Caki2 (cell line): ENCODE measurements around the gene RMC1. TPM values are rescaled to one million over a fixed set of nuclear protein-coding genes. Genes with fewer than 3 reads are reported as not detected.
"Not testable (repeated sequence)": the region's sequence is repeated elsewhere in the genome, so short reads cannot be mapped to it uniquely, and the experiment has no call there.

Experiments used
- DNase-seq: peaks from one replicate; pipeline ENCODE4 v3.0.0-alpha.2; 2015; ENCODE audit warnings: low read depth
- in situ Hi-C: cut with HindIII; loops from 2 replicates; pipeline ENCODE4 v1.10.0; 2016; ENCODE audit warnings: low sequenced_read_pairs, low pct_unique_long_range_greater_than_20kb, mixed read lengths
- total RNA-seq: library from RNA; depleted of rRNA; stranded (reverse); fragments of >200 nt; shearing (Covaris generic); gene quantifications from 2 replicates; pipeline ENCODE4 v1.2.3, GENCODE V29; 2014; ENCODE audit warnings: low replicate concordance; rRNA removed

The RMC1 gene
- total RNA-seq = 10.8 and 31.7 TPM in 2 replicates

DNA sequence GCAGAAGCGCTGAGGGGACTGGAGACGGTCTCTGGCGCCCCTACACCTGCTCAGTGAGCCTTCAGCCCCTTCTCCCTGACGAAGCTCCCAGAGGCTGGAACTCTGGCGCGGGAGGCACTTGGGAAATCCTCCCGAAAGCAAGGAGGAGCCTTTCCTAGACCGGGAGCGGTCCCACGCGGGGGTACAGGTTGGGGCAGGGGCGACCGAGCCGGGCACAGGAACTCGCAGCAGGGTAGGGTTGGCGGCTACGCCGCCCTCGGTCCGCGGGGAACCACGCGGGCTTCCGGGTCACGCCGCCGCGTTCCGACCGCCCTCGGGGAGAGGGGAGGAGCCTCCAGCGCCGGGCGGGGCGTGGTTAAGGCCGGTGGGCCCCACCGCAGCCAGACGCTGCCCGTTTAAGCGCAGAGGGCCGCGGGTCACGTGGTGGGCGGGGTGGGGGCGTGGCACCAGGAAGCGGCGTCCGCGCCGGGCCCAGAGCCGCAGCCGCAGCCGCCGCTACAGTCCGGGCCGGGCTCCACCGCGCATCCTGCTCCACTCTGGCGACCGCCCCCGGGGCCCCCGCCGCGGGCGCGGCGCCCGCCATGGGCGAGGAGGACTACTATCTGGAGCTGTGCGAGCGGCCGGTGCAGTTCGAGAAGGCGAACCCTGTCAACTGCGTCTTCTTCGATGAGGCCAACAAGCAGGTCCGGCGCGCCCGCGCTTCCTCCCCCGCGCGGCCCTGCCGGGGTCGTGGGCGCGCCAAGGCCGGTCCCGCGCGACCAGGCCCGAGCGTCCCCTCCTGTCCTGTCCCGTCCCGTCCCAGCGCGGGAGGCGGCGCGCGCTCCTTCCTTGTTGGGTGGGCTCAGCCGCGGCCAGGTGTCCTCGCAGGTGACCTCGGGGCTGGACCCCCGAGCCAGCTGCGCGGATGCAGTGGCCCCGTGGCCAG is at the start of gene RMC1:
RMC1 (plus strand) TSS at position 474 of the 925 bp plus-strand sequence; CDS start at position 582, 108 bp downstream.
- in situ Hi-C loops = no loop called here

DNA sequence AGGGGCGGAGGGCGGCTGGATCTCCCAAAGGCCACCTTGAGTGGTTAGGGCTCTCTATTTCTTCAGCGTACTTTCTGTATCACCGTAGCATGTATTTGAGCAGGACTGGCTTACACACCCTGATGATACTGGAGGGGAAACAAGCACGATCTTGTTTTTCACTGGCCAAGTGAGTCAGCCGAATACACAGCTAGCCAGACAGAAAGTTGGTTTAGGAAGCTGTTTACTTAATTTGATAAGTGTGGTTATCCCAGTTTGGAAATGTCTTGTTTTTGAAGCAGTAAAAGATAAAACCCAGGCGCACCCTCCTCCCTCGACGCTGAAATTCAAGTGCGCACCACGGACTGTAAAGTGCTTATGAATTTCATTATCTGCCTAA is 49.6 kb upstream of the RMC1 start:
- DNase-seq = no peak
- in situ Hi-C loops = no loop called here

More for the DNA sequence above, at the start of gene RMC1:
- DNase-seq = peak; percentile 84

DNA sequence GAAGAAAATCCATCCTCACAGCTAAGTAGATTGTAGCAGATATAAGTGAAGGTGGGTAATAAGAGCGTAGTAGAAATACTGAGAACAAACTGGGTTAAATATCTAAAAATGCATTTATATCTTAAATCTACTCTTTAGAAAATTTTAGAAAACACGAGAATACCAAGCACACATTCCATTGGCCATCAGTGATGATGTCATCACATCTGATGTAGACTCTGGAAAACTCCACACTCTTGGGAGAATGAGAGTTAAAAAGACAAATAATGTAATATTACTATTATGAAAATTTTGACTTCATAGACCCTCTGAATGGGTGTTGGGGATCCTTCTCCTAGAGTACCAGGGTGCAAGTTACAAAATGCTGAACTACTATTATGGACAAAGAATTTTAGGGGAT is 46.5 kb upstream of the RMC1 start:
- in situ Hi-C loops = no loop called here
- no peak for DNase-seq

DNA sequence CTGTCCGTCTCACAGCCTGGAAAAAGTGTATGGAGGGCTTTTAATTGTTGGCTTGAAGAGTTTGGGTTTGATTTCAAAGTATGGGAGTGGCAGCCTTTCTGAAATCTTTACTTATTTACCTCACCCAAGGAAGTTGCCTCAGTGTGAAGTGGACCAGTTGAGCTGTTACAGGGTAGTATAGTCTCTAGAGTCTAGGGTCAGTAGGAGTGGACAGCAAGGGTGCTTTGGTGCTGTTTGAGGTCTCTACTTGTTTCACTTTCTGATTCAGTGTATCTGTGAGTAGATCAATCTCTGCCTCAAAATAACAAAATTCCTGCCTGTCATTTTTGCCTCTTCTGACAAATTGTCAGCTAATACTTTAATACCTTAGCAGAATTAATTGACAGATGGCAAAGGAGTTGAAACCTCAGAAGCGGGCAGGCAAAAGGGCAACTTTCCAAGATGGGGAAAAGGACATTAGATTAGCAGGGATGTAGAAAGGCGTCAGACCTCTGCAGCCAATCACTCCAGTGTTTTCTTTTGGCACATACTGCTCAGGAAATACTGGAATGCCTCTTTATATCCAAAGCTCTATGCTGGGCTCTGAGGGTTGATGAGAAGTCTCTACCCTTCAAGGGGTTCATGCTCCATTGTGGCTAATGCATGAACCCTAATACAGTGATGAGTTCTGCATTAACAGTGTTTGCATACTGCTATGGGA is 44.3 kb upstream of the RMC1 start:
- in situ Hi-C loops = no loop called here
- no peak for DNase-seq

DNA sequence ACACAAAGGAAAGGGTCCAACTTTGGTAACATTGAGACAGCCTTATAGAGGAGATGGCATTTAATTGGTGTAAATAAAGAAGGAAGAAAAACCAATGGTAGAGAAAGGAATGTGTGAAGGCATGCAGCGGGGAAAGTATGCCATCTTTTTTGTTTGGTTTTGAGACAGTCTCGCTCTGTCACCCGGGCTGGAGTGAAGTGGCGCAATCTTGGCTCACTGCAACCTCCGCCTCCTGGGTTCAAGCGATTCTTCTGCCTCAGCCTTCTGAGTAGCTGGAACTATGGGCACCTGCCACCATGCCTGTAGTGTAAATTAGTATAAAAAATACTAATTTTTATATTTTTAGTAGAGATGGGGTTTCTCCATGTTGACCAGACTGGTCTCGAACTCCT is 43.8 kb upstream of the RMC1 start:
- in situ Hi-C loops = no loop called here
- DNase-seq = no peak

DNA sequence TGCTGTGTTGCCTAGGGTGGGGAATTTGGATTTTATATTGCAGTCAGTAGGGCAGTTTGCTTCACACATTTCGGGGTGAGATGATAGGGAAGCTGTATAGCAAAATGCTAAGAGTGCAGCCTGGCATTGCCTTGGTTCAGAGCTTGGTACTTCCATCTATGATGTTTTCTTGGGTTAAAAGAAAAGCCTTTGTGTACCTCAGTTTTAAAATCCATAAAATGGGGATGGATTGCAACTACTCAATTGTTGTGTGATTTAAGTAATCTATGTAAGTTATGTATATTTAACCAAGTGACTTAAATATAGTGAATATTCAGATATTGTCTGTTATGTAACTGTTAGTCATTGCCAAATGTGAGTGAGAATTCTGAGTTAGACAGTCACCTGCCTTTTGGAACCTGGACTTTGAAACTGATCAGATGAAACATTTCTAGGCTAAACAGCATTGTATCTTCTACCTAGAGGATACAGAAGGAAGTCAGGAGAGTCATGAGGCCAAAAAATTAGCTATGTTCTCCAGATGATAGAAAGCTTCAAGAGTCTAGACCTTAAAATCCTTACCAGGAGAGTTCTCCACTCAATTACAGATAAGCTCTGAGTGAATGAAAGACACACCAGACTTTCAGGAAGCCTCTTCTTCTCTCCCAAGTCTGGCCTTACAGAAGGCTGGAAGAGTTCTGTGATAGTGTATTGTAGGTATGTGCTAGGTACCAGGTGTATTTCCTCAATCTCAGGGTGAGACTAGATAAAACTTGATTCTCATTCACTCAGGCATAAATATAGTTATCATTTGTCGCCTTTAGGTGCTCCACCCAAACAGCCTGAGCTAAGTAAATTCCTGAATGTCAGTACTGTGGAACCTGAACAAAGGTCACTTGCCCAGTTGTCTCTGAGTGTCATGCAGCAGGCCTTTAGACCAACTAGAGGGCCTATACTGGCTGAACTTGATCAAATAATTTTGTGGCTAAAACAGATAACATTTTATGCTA is 42.7 kb upstream of the RMC1 start:
- in situ Hi-C loops = no loop called here
- peak; percentile 22 for DNase-seq

DNA sequence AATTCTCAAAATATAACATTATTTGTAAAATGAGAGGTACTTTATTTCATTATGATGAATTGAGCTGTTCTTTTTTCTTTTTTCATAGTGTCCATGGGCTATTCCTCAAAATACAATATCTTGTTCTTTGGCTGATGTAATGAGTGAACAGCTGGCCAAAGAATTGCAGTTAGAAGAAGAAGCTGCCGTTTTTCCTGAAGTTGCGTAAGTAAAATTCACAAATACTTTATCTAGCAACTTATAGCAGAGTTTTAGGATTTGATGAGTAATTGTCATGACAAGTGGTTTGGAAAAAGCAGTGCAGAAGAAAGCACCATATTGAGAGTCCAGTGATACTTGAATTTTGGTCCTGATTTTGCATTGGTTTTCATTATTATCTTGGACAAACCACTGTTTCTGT is 40.4 kb upstream of the RMC1 start:
- no peak for DNase-seq
- in situ Hi-C loops = no loop called here

DNA sequence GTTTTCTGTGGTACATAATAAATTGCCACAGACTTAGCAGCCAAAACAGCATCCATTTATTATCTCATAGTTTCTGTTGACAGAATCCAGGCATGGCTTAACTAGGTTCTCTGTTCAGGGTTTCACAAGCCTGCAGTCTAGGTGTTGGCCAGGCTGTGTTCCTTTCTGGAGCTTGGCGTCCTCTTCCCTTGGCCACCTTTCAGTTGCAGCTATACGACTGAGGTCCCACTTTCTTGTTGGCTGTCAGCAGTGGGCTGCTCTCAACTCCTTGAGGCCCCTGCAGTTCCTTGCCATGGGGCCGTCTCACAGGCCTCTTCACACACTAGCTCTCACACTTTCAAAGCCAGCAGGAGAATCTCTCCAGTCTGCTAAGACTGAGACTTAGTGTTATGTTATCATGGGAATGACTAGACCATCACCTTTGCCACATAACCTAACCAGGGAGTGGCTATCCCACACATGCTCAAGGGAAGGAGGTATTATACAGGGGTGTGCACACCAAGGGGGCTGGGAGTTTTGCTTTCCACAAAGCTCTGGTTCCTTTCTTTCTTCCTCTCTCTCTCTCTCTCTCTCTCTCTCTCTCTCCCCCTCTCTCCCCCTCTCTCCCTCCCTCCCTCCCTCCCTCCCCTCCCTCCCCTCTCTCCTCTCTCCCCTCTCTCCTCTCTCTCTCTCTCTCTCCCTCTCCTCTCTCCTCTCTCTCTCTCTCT is 34.4 kb upstream of the RMC1 start:
- in situ Hi-C loops = no loop called here
- DNase-seq = no peak

DNA sequence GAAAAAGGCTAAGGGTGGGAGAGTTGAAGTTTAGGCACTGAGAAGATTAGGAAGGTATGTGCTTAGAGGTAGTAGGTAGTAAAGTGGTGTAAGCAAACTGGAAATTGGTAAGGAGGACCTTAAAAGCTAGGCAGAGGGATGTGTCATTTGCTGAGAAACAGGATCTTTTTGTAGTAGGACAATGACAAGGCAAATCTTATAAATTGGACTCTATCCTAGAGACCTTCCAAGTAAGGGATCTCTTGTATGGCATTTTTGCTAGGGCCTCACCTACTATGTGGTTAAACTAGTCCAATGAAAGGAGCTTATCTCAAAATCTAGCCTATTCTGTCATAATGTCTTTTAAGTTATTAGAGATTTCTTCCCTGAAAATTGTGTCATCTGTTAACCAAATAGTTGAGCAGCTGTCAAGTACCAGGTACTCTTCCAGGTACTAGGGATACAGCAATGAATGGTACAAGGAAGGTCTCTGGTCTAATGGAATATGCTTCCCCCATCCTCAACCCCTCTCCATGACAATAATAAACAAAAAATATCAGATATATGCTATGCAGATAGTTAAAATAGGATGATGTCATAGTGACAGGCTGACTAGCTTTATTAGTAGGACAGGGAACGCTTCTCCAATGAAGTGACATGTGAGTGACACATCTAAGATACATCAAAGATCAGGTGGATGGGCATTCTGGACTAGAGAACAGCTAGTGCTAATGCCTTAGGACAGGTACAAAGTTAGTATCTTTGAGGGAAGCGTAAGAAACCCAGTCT is 32.5 kb upstream of the RMC1 start:
- DNase-seq = no peak
- in situ Hi-C loops = no loop called here

DNA sequence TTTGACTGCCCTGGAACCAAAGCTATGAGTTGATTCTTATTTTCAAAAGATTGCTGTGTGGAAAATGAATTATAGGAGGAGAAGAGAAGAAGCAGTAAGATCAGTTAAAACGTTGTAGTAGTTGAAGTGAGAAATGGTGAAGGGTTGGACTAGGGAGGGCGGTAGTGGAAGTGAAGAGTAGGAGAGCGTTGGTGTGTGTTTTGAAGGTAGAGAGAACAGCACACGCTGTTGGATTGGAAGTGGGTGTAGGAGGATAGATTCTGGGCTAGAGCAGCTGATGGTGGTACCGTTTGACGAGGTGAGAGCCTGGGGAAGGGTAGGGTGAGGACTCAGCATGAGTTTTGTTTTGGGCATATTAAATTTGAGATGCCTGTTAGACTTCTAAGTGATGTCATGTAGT is 31.8 kb upstream of the RMC1 start:
- in situ Hi-C loops = no loop called here
- no peak for DNase-seq

DNA sequence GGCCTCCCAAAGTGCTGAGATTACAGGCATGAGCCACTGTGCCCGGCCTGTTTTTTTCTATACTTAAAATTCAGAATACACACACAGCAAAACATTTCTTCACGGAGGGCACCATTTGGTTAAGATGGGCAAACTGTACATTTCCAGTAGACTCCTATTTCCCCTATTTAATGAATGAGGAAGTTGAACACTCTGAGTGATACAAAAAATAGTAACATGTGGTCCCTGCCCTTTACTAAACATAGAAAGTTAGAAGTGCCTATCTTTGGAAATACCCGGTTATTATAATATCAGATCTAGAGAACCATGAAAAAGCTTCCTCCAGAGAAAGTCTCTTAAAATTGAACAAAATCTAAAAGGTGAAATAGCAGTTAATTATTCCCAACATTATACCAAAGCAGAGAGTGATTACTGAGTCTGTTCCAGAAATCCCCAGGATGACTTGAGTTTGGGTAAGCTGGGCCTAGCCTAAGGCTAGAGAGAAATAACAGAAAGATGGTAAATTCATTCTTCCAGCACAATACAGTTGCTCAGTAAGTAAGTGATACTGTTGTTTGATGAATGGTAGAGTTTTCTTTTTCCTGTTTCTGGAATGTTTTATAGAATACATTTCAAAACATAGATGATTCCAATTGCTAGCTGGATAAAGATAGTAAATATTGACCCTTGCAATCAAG is 23.3 kb upstream of the RMC1 start:
- in situ Hi-C loops = no loop called here
- no peak for DNase-seq

DNA sequence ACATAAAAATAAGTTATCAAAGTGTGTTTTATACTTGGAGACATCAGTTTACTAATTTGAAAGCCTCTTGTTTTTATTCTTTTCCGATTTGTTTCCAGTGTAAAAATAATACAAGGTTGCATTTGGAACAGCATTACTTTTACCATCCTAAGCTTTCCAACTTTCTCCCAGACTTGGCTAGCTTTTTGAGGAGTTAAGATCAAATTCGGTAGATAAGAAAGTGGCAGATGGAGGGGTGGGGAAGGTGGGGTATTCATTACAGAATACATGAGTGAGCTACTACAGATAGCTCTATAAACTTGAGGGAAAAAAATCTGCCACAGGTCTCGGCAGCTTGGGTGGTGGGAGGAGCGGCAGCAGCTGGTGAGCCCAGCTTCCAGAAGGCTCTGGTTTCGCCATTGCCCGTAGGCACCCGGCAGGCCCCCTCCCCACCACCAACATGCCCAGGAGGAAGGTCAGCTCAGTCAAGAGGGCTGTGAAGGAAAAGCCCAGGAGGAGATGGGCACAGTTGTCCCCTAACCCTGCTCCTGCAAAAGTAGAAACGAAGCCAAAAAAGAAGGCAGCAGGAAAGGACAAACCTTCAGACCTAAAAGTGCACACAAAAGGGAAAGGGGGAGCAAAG is 18.6 kb upstream of the RMC1 start:
- in situ Hi-C loops = no loop called here
- no peak for DNase-seq

DNA sequence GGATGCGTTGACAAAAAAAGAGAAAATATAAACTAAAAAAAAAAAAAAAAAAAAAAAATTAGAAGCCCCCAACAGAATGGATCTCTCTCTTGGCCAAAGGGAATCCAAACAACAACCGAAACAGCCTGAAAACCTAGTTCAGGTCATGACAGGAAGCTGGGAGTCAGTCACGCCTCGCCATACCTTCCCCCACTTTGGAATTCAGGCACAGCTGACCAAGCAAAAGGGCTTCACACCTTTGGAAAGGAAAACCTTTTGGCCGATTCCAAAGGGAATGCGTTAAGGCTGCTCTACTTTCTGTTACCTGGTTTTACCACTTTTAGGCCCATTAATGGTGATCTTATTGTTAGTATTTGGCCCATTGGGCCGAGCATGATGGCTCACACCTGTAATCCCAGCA is 17.9 kb upstream of the RMC1 start:
- no peak for DNase-seq
- in situ Hi-C loops = no loop called here

DNA sequence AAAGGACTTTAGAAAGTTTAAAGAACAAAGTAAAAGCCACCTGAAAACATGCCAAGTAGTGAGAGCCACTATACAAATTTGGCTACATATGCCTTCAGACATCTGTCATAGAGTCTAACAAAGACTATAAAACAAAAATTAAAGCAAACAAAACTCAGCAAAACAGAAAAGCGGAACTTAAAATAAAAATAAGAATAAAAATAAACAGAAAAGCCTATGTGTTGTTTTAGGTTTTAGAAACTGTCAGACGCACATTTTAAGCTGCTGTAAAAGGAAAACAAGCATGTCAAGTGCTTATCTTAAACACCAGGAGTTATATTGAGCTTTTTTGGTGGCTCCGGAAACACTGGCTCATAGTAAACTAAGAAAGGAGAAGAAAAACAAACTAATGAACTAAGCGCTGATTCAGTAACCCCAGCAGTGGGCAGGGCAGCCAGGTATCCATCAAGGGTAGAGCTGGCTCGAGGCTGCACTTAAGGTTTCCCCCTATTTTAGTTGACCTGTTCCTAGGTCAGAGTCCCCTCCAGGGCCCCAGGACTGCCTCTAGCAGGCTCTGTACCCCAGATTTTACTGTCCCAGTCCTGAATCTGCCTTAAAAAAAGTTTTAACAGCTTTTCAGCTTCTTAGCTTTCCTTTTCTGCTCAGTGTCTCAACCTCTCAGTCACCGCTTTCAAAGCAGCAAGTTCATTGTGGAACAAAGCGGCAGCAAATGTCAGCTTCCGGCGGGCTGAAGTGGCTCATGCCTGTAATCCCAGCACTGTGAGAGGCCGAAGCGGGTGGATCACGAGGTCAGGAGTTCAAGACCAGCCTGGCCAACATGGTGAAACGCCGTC is 15.4 kb upstream of the RMC1 start:
- DNase-seq = no peak

DNA sequence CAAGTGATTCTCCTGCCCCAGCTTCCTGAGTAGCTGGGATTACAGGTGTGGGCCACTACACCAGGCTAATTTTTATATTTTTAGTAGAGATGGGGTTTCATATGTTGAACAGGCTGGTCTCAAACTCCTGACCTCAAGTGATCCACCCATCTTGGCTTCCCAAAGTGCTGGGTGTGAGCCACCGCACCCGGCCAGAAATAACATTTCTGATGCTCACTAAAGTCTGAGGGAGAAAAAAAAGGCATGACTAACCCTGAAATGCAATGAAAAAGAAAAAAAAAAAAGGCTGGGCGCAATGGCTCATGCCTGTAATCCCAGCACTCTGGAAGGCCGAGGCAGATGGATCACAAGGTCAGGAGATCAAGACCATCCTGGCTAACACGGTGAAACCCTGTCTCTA is 13.7 kb upstream of the RMC1 start:
- in situ Hi-C loops, DNase-seq: not testable (repeated sequence)

More for the DNA sequence above, 15.4 kb upstream of the RMC1 start:
- in situ Hi-C loops = no loop called here
